KMS-11 (cell line): ENCODE results near the gene CRISPLD2.

ENCODE experiments used
- H2AFZ ChIP-seq: fragments of 200-600 bp; sonication (generic); 2 replicates; pipeline ENCODE4 v1.6.1; 2016; ENCODE audit warnings: antibody characterized with exemption, mixed run types, low read depth
- H3K27ac ChIP-seq: fragments of 200-600 bp; sonication (generic); 2 replicates; pipeline ENCODE4 v1.6.1; 2016; ENCODE audit warnings: mild to moderate bottlenecking, mixed run types
- H3K27me3 ChIP-seq: fragments of 200-600 bp; sonication (generic); 2 replicates; pipeline ENCODE4 v1.6.1; 2017; ENCODE audit warnings: mild to moderate bottlenecking, low read depth, mixed run types, moderate library complexity; ENCODE audit not compliant: insufficient read depth
- H3K36me3 ChIP-seq: fragments of 200-600 bp; sonication (generic); 2 replicates; pipeline ENCODE4 v1.6.1; 2017; ENCODE audit warnings: mild to moderate bottlenecking, mixed run types; ENCODE audit not compliant: insufficient read depth
- H3K4me1 ChIP-seq: fragments of 200-600 bp; sonication (generic); 2 replicates; pipeline ENCODE4 v1.6.1; 2016; ENCODE audit warnings: mild to moderate bottlenecking, low read depth, mixed run types; ENCODE audit not compliant: poor library complexity, severe bottlenecking
- H3K4me2 ChIP-seq: fragments of 200-600 bp; sonication (generic); 2 replicates; pipeline ENCODE4 v1.7.0; 2016; ENCODE audit warnings: mild to moderate bottlenecking, mixed run types
- H3K4me3 ChIP-seq: fragments of 200-600 bp; sonication (generic); IDR thresholded peaks from 2 replicates; pipeline ENCODE4 v1.6.1; 2017; ENCODE audit warnings: low read depth, low read length, mixed read lengths; ENCODE audit not compliant: insufficient read depth
- H3K79me2 ChIP-seq: fragments of 200-600 bp; sonication (generic); 2 replicates; pipeline ENCODE4 v1.6.1; 2016; ENCODE audit warnings: low read depth, mixed run types; ENCODE audit not compliant: insufficient read depth
- H3K9ac ChIP-seq: fragments of 200-600 bp; sonication (generic); 2 replicates; pipeline ENCODE4 v1.6.1; 2016; ENCODE audit warnings: mild to moderate bottlenecking, mixed run types
- H4K20me1 ChIP-seq: fragments of 200-600 bp; sonication (generic); 2 replicates; pipeline ENCODE4 v1.6.1; 2016; ENCODE audit warnings: mild to moderate bottlenecking, mixed run types; ENCODE audit not compliant: insufficient read depth
- CTCF ChIP-seq: fragments of 200-600 bp; sonication (generic); conservative IDR thresholded peaks from 2 replicates; pipeline ENCODE4 v1.6.1; 2017; ENCODE audit warnings: low read depth, mild to moderate bottlenecking, antibody characterized with exemption, low read length, moderate library complexity, mixed read lengths

The CRISPLD2 gene

GRCh38 chr16:84892097-84892496 lies 72.3 kb downstream of the CRISPLD2 start:
- Histone ChIP-seq H3K36me3 (no peaks in the 10 kb centered on the region), H3K4me1 (no peaks in the 10 kb centered on the region), H3K9ac (no peak overlapping the region), H2AFZ (no peak overlapping the region), H3K4me3 (no peak overlapping the region), H3K27me3 (peaks cover 83% of the 10 kb centered on the region), H3K4me2 (no peak overlapping the region), H3K79me2 (no peaks in the 10 kb centered on the region), H3K27ac (no peak overlapping the region), H4K20me1 (no peaks in the 10 kb centered on the region)
- TF ChIP-seq CTCF: no peak

- no peak for TF ChIP-seq CTCF
- no peak overlapping the region for H2AFZ ChIP-seq
- H3K4me2 ChIP-seq: no peak overlapping the region
Measured at GRCh38 chr16:84893467-84893848, 73.7 kb downstream of the CRISPLD2 start.

DNA sequence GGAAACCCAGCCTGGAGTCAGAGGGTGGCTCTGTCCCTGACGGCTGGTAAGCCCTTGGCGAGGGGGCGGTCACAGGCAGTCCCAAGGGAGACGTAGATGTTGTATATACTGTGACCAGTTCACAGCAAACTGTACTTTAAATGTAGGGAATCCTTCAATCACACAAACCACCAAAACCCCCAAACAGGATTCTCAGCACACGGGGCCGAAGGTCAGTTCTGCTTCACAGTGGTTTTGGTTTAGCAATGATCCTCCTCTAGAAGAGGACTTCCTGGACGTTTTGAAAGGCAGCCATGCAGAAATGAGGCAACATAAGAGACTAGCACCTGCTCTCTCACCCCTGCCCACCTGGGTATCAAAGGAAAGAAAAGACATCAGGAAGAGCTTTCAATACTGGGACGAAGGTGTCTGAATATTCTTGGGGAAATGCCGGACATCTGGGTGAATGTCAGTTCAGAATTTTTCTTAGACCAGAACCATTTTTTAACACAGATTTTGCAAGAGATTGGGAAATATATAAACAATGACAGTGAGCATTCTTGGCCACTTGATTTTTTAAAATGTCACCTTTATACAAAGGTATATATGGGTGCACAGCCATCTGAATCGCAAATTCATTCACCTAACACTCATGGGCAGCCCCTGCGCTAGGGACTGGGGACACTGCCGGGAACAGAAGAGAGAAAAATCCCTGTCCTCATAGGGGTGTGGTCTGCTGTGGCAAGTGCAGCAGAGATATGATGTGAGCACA lies 74.2 kb downstream of the CRISPLD2 start:
- no peak overlapping the region for H2AFZ ChIP-seq
- no peaks in the 10 kb centered on the region for H3K36me3 ChIP-seq
- no peak overlapping the region for H3K27ac ChIP-seq
- H3K9ac ChIP-seq: no peak overlapping the region
- no peak overlapping the region for H3K4me2 ChIP-seq
- no peaks in the 10 kb centered on the region for H4K20me1 ChIP-seq
- H3K4me3 ChIP-seq: no peak overlapping the region
- TF ChIP-seq CTCF: no peak
- H3K4me1 ChIP-seq: no peaks in the 10 kb centered on the region
- no peaks in the 10 kb centered on the region for H3K79me2 ChIP-seq
- peaks cover 90% of the 10 kb centered on the region for H3K27me3 ChIP-seq

More at GRCh38 chr16:84893467-84893848, 73.7 kb downstream of the CRISPLD2 start:
- Histone ChIP-seq H3K9ac (no peak overlapping the region), H3K4me3 (no peak overlapping the region), H3K4me1 (no peaks in the 10 kb centered on the region), H3K79me2 (no peaks in the 10 kb centered on the region), H3K36me3 (no peaks in the 10 kb centered on the region), H4K20me1 (no peaks in the 10 kb centered on the region), H3K27me3 (peaks cover 89% of the 10 kb centered on the region), H3K27ac (no peak overlapping the region)

DNA sequence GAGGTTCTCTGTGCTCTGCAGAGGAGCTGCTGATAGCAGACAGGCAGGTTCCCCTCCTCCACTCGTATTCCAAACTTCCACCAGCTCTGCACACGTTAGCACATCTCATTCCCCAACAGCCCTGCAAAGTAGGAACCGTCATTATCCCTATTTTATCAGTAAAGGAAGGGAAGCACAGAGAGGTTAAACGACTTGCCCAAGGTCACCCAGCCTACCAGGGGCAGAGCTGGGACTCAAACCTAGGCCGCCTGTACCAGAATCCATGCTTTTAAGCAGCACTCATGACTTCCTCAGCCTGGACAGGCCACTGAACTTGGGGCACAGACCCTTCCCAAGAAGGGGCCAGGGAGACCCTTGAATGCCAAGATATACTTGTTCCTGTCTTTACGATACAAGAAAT lies 75.2 kb downstream of the CRISPLD2 start:
- TF ChIP-seq CTCF: no peak

More for the DNA sequence above, 75.2 kb downstream of the CRISPLD2 start:
- no peak overlapping the region for H3K27ac ChIP-seq
- H4K20me1 ChIP-seq: no peaks in the 10 kb centered on the region
- no peaks in the 10 kb centered on the region for H3K4me1 ChIP-seq
- H3K4me2 ChIP-seq: no peak overlapping the region
- no peak overlapping the region for H3K9ac ChIP-seq
- no peaks in the 10 kb centered on the region for H3K79me2 ChIP-seq
- no peak overlapping the region for H2AFZ ChIP-seq
- H3K36me3 ChIP-seq: no peaks in the 10 kb centered on the region
- H3K4me3 ChIP-seq: no peak overlapping the region
- peaks cover 90% of the 10 kb centered on the region for H3K27me3 ChIP-seq
